HG02938 (cell line): ENCODE results near the gene SCT.

Experiments used
- ATAC-seq: cut with Tn5 transposase; IDR thresholded peaks from one replicate; pipeline ENCODE4 v1.9.1; 2021; ENCODE audit warnings: mild to moderate bottlenecking, moderate library complexity; ENCODE audit not compliant: unreplicated experiment

The SCT gene

GRCh38 chr11:589798-590197 lies 37.2 kb downstream of the SCT start:
- no peak for ATAC-seq

DNA sequence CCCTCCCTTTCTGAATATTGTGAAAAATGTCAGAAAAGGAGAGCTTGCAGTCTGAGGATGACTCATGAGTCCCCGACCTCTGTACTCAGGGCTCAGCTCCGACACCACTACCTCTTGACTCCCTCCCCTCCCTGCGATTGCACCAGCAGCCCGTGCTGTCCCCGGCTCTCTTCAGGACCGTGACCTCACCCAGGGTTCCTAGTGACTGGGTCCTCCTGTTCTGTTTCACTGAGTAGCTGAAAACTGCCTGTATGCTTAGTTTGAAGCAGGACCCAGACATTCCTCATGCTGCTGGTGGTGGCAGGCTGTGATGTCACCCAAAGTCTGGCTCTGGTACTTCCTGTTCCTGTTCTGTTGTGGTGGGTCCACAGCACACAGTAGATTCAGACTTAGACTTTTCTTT lies 39.0 kb downstream of the SCT start:
- no peak for ATAC-seq

DNA sequence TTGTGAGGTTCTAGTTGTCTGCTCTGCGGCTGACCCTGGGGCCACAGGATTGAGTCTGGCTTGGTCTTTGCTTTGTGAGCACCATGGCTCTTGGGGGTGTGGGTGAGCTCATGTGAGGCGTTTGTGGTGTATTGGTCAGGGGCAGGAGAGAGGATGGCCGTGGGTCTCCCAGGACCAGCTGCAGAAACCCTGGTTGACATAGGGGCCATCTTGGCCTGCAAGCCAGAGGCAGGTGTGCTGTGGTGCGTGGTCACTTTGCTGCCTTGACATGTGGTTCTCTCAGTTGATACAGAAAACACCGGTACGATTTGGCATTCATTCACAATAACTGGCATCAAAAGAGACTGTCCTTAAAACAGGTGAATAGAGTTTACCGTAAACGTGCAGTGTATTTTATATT lies 39.4 kb downstream of the SCT start:
- no peak for ATAC-seq

- no peak for ATAC-seq
Observed at GRCh38 chr11:586376-587316, 40.3 kb downstream of the SCT start.

DNA sequence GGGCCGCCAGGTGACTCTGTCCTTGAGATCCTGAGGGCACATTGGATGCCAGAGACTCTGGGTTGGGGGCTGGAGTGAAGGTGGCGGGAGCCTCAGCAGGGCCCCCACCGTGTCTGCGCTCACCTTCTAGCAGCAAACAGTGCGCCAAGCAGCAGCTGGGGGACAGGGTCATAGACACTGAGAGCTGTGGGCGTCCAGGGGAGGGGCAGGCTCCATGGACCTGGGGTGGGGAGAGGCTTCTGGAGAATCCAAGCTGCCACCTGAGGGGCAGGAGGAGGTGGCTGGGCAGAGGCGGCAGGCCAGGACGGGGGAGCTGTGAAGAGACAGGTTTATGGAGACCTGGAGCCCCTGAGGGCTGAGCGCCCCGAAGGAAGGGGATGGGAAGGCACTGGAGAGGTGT lies 42.7 kb downstream of the SCT start:
- ATAC-seq: no peak

DNA sequence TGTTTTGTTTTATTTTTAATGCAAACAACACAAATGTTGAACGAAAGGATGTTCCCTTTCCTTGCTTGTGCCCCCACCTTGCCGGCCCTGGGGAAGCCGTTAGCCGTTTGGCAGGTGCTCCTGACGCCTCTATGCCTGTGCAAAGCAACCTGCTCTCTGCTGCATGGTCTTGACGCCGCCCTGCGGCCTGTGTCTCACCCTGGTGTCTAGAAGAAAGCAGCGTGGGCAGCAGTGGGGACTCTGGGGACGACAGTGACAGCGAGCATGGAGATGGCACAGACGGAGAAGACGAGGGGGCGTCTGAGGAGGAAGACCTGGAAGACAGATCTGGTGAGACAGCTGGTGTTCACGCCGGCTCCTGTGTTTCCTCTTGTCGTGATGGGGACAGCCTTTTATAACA lies 45.2 kb downstream of the SCT start:
- ATAC-seq: no peak

DNA sequence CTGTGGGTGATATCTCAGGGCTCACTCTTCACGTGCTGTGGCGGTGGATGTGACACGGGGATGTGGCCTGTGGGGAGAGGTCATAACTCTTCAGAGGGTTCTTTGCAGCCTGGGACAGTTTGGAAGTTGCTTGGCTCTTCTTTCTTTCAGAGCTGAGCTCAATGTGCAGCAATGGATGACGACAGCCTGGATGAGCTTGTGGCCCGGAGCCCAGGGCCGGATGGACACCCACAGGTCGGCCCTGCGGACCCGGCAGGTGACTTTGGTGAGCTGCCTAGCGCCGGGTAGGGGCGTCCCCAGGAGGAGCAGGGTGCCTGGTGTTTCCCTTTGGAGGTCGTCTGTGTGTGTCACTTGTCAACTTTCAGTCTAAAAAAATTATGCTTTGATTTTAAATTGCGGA lies 45.6 kb downstream of the SCT start:
- no peak for ATAC-seq

- ATAC-seq: no peak
Observed at GRCh38 chr11:579830-580601, 47.0 kb downstream of the SCT start.

DNA sequence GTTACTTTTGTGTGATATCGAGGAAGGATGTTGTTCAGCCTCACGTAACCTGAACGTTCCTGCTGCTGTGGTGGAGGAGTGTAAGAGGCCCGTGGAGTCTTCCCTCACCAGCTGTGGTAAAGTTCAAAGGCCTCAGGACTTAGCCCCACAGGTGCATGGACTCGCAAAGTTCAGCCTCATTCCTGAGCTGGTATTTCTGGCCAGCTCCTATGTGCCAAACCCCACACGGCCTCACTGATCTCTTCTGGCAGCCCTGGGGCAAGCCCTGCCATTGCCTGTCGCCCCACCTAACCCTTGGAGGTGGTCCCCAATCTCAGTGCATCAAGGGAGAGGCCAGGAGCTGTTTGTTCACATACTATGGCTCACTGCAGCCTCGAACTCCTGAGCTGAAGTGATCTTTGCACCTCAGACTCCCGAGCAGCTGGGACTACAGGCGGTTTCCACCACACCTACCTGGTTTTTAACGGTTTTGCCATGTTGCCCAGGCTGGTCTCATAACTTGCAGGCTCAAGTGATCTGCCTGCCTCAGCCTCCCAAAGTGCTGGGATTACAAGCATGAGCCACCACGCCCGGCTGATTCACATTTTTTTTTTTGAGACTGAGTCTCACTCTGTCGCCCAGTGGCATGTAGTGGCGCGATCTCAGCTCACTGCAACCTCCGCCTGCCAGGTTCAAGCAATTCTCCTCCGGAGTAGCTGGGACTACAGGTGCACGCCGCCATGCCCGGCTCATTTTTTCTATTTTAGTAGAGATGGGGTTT lies 48.5 kb downstream of the SCT start:
- ATAC-seq: no peak

GRCh38 chr11:577611-577894 lies 49.4 kb downstream of the SCT start:
- no peak for ATAC-seq

DNA sequence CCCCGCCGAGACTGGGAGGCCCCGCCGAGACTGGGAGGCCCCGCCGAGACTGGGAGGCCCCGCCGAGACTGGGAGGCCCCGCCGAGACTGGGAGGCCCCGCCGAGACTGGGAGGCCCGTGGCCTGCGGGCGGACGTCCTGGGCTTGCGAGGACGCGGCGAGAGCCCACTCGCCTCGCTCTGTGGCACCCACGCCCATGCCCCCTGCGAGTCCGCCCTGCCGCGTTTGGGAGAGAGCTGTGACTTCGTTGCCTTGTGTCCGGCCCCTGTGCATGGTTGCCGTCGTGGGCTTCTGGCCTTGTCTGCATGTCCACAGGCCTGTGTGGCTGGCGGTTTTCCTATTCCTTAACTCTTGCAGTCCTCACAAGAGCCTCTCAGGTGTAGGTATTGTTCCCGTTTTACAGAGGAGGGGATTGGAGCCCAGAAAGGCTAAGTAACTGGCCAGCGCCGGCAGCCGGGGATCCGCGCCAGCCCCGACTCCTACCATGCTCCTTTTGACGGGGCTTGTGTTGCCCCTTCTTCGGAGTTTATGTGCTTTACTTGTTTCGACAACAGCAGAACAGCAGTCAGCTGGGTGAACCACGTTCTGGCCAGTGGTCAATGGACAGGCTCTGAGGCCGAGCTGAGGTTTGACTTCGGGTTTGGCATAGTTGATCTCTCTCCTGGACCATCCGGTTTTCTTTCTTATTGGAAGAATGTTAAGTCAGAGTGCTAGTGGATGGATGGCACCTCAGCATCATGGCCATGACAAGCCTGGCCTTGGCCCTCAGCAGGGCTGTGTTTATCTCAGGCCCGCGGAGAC lies 50.0 kb downstream of the SCT start:
- ATAC-seq: no peak
